RWPE1 (cell line): ENCODE measurements around the gene MYF5.

Source experiments
- CTCF ChIA-PET: fragments of 350-600 bp; sonication (Branson Sonifier 250); formaldehyde crosslinking; extraction: SDS; loops from one replicate; lab custom pipeline; 2021; lab: Yijun Ruan, JAX
- POLR2A ChIA-PET: fragments of 400-600 bp; formaldehyde crosslinking; extraction: SDS; loops from one replicate; lab custom pipeline; 2020; ENCODE audit warnings: antibody characterized with exemption; ENCODE audit not compliant: low non-redundant PET; lab: Yijun Ruan, JAX
- DNase-seq: peaks from one replicate; pipeline ENCODE4 v3.0.0; 2012; ENCODE audit warnings: low spot score
- H3K27ac ChIP-seq: fragments of 450-650 bp; 2 replicates; pipeline ENCODE4 v1.5.1; 2017
- TF ChIP-seq, protein P1 (sequence below): fragments of 450-650 bp; conservative IDR thresholded peaks from 2 replicates; pipeline ENCODE4 v1.5.1; 2017; ENCODE audit warnings: low read depth, mild to moderate bottlenecking

Gene MYF5

DNA sequence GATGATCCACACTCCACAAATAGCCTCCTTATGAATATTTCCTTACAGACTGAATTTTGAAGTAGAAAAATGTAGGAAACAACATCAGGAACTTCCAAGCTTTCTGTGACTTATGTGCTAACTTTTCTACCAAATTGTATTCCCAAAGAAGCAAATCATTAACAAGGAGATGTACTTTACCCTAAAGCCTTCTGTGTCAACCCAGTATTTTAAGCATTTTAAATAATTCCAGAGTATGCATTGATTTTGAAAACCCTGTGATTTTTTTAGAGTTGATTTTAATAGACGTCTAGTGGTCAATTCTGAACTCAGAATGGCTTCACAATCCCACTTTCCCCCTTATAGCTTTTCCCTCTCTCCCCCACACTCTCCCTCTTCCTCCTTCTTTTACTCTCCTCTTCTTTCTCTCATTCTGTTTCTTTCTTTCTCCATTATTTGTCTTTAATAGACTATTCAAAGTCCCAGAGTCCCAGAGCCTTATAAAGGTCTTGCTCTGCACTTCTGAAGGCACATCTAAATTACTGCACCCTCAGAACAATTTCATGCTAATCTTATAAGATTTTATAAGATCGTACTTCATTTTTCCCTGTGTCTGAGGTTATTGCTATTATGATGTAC lies 19.3 kb upstream of the MYF5 start:
- ChIA-PET CTCF (no interaction called here), POLR2A (no interaction called here)
- H3K27ac ChIP-seq: no peak overlapping the region
- DNase-seq: no peak
- TF ChIP-seq, protein P1, sequence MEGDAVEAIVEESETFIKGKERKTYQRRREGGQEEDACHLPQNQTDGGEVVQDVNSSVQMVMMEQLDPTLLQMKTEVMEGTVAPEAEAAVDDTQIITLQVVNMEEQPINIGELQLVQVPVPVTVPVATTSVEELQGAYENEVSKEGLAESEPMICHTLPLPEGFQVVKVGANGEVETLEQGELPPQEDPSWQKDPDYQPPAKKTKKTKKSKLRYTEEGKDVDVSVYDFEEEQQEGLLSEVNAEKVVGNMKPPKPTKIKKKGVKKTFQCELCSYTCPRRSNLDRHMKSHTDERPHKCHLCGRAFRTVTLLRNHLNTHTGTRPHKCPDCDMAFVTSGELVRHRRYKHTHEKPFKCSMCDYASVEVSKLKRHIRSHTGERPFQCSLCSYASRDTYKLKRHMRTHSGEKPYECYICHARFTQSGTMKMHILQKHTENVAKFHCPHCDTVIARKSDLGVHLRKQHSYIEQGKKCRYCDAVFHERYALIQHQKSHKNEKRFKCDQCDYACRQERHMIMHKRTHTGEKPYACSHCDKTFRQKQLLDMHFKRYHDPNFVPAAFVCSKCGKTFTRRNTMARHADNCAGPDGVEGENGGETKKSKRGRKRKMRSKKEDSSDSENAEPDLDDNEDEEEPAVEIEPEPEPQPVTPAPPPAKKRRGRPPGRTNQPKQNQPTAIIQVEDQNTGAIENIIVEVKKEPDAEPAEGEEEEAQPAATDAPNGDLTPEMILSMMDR: no peak

DNA sequence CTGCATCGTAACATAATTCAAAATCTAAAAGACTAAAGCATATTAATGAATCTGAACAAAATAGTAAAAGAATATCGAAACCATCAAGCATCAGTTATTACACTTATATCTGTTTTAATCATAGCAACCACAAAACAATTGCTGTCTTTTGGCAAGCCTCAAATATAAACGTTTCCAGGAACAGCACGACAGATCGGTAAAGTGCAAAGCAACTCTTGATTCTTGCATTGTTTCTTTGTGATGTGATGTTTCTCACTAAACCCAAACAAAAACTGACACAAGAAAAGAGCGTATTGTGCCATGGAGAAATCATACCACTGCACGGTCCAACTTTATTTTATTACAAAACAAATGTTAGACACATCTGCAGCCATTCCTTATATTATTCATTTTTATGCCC lies 18.5 kb upstream of the MYF5 start:
- TF ChIP-seq, protein P1: no peak
- ChIA-PET CTCF (no interaction called here), POLR2A (no interaction called here)
- no peak for DNase-seq
- no peak overlapping the region for H3K27ac ChIP-seq

DNA sequence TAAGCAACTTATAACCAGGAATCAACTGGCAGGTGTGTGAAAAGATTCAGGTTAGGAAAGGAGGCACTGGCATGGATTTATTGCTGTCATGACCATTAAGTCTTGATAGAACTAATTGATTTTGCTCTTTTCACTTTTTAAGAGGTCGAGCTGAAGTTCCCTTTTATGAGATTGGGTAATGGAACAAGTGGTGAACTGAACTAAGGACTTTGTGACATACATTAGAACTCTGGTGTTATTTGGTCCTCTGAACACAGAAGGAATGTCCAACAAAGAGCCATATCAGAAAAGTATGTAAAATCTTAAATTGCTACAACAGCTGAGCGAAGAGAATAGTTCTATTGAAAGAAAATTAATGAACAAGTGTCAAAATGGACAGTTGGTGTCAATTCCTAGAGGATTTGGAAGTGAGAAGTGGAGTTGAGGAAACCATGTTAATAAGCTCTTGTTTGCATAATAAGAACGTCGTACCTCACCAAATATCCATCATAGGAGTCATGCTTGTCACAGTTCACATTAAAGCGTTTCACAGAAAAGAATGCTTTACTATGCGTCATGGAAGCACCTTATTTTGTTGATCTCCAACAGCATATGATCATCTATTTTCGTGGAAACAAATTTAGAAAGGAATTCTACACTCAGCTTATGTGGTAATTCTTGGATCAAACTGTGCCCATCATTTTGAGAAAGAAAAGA lies 17.7 kb upstream of the MYF5 start:
- no peak for DNase-seq
- TF ChIP-seq, protein P1: no peak
- no peak overlapping the region for H3K27ac ChIP-seq
- CTCF ChIA-PET: interaction anchor here (0.8 kb wide), 1 partner anchor 397 kb away, joined by 3 read pairs; no protein-coding TSS in a partner anchor
- POLR2A ChIA-PET: no interaction called here

DNA sequence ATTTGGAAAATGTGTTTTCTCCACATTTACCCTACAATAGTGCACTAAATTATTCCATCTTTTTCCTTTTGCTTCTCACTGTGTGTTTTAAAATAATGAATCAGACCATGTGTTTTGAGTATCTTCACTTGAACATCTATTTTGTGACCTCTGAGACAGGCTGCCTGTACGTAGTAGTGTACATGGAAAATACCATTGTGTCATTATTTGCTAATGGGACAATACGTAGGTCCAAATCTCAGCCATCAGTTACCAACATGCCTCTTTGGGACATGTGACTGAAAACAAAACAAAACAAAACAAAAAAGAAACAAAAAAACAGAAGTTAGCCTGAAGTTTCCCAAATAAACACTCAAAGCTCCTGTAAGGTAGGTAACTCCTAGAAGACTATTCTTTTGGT lies 16.4 kb upstream of the MYF5 start:
- ChIA-PET CTCF (no interaction called here), POLR2A (no interaction called here)
- DNase-seq: no peak
- H3K27ac ChIP-seq: no peak overlapping the region
- TF ChIP-seq, protein P1: no peak

DNA sequence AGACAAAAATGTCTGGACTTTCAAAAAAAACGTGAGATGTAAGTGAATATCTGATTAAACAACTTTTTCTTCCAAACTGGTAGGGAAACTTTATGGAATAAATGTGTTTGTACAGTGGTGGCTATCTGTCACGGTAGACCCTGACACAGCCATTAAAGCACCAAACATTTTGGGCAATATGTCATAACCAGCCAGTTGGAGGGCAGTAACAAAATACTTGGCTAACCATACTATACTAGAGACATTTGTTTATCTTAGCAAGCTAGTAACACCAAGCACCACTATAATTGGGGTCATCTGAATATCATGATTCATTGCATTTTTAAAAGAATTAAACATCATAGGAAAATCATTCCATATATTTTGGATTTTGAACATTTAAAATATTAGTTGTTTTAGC lies 15.3 kb upstream of the MYF5 start:
- no peak for DNase-seq
- H3K27ac ChIP-seq: no peak overlapping the region
- TF ChIP-seq, protein P1: no peak
- CTCF ChIA-PET: interaction anchor here (0.6 kb wide), 1 partner anchor 246 kb away, joined by 3 read pairs; no protein-coding TSS in a partner anchor
- POLR2A ChIA-PET: no interaction called here

DNA sequence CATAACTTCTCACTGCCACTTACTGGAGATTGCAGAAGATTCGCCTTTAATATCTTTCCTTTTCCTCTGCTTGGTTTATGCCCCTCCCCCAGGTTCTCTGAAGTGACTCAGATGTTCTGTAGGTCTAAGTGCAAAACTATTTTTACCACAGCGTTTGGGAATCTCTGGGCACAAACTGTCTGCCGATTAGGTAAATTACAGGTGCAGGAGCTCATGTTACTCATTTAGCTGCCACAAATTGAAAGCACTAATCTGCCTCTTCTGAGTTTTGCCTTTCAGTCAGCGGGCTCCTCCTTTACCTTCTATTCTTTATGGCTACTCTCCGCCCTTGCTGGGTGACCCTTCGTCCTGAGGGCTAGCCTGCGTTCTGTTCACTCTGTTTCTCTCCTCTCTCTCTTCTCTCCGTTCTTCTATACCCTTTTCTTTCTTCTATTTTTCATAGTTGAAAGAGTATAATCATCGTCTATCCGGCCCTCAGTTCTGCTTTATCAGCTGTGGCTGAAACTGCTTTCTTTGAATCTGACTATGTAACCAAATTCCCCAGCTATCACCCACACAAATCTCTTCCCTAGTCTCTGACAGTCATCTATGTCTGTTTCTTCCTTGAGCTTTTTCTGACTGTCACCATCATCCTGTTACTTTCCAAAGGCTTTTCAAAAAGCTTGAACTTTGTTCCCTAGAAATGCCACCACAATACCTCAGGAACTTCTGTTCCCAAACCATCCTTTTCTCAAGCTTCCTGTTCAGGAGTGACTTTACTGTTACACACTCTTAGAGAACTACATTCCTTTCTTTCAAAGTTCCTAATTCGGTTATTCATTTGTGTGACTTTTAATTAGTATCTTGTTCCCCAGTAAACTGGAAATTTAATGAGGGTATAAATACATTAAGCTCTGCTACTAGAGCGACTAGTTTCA lies 13.6 kb upstream of the MYF5 start:
- H3K27ac ChIP-seq: no peak overlapping the region
- CTCF ChIA-PET: no interaction called here
- POLR2A ChIA-PET: no interaction called here
- TF ChIP-seq, protein P1: no peak
- peak; percentile 57 for DNase-seq
